A549 (cell line): ENCODE results near the gene PTPN22. TPM values are rescaled to one million over a fixed set of nuclear protein-coding genes. Genes with fewer than 3 reads are reported as not detected.
A peak's percentile ranks its signal among the peaks of the same experiment; 100 is the strongest.

Experiments
- ATAC-seq, 2 experiments: fragments of 200-7000 bp in 1 of 2; fragments of >200 bp in 1 of 2; cut with Nextera tagmentation in 1 of 2; cut with Tn5 transposase in 1 of 2; 3 replicates each; pipeline versions ENCODE4 v1.8.0 to v1.9.1; 2018 to 2020; ENCODE audit warnings: mild to moderate bottlenecking in 1 of 2, moderate library complexity in 1 of 2
- CTCF ChIA-PET: fragments of 300-600 bp; sonication (Branson Sonifier 250); formaldehyde crosslinking; extraction: SDS; loops from one replicate; lab custom pipeline; 2021; ENCODE audit warnings: antibody characterized with exemption, inconsistent platforms; lab: Yijun Ruan, JAX
- POLR2A ChIA-PET: fragments of 350-600 bp; formaldehyde crosslinking; extraction: SDS; loops from one replicate; lab custom pipeline; 2021; ENCODE audit warnings: antibody characterized with exemption, inconsistent platforms; lab: Yijun Ruan, JAX
- DNase-seq, 2 experiments: peaks; one replicate each; pipeline versions ENCODE4 v3.0.0 to v3.0.0-alpha.2; 2011 to 2016; ENCODE audit warnings: low read depth in 1 of 2, low spot score in 1 of 2
- FAIRE-seq: peaks from 2 replicates; lab custom pipeline; 2011; peaks lifted over from hg19 to GRCh38; lab: Jason Lieb, UNC
- H3K27ac ChIP-seq, 2 experiments: fragments of >200 bp; sonication (Bioruptor Twin); formaldehyde crosslinking; 3 replicates each; pipeline ENCODE4 v1.5.1; 2016 to 2017
- H3K4me1 ChIP-seq: fragments of >200 bp; sonication (Bioruptor Twin); formaldehyde crosslinking; 3 replicates; pipeline ENCODE4 v1.6.1; 2016
- H3K4me2 ChIP-seq: fragments of >200 bp; sonication (Bioruptor Twin); formaldehyde crosslinking; 3 replicates; pipeline ENCODE4 v1.6.1; 2016
- H3K4me3 ChIP-seq: fragments of >200 bp; sonication (Bioruptor Twin); formaldehyde crosslinking; 3 replicates; pipeline ENCODE4 v1.5.1; 2016
- H3K9me3 ChIP-seq: fragments of >200 bp; sonication (Bioruptor Twin); formaldehyde crosslinking; 3 replicates; pipeline ENCODE4 v1.6.1; 2016
- BCL3 ChIP-seq: fragments of >200 bp; sonication (Bioruptor Twin); formaldehyde crosslinking; IDR thresholded peaks from 3 replicates; pipeline ENCODE4 v1.6.1; 2016
- CBX8 ChIP-seq: fragments of 200-600 bp; sonication (generic); IDR thresholded peaks from 2 replicates; pipeline ENCODE4 v1.6.1; 2016
- E2F6 ChIP-seq: IDR thresholded peaks from 2 replicates; pipeline ENCODE4 v1.6.1; 2012; ENCODE audit warnings: low read depth, borderline replicate concordance
- EHMT2 ChIP-seq: fragments of 200-600 bp; sonication (generic); IDR thresholded peaks from 2 replicates; pipeline ENCODE4 v1.6.1; 2016; ENCODE audit warnings: antibody characterized with exemption, low read depth, mild to moderate bottlenecking, moderate library complexity
- ELK1 ChIP-seq: fragments of 150-350 bp; IDR thresholded peaks from 2 replicates; pipeline ENCODE4 v1.6.1; 2014; ENCODE audit warnings: low read depth, mild to moderate bottlenecking, low read length
- ESRRA ChIP-seq: fragments of 150-350 bp; IDR thresholded peaks from 2 replicates; pipeline ENCODE4 v1.6.1; 2014; ENCODE audit warnings: mild to moderate bottlenecking, low read length, borderline replicate concordance
- FOSB ChIP-seq: fragments of 250-450 bp; sonication (Bioruptor Pico); IDR thresholded peaks from 2 replicates; pipeline ENCODE4 v1.5.0; 2020; ENCODE audit warnings: mild to moderate bottlenecking, moderate library complexity
- FOSL2 ChIP-seq, 2 experiments: fragments of 450-650 bp in 1 of 2; fragments of >200 bp in 1 of 2; sonication (Bioruptor Twin) in 1 of 2; formaldehyde crosslinking; IDR thresholded peaks; 2 replicates each; pipeline versions ENCODE4 v1.5.0 to v1.6.1; 2016 to 2020; ENCODE audit warnings: mild to moderate bottlenecking in 1 of 2, moderate library complexity in 1 of 2
- HOXB13 ChIP-seq: fragments of 250-450 bp; sonication (Bioruptor Pico); IDR thresholded peaks from 2 replicates; pipeline ENCODE4 v1.5.0; 2020; ENCODE audit warnings: low read depth, mild to moderate bottlenecking, moderate library complexity
- JUN ChIP-seq, 2 experiments: fragments of >200 bp; sonication (Bioruptor Twin); formaldehyde crosslinking; IDR thresholded peaks; 2 replicates in 1 of 2; 3 replicates in 1 of 2; pipeline ENCODE4 v1.6.1; 2016 to 2017
- KDM1A ChIP-seq: fragments of 200-600 bp; sonication (generic); IDR thresholded peaks from 2 replicates; pipeline ENCODE4 v1.6.1; 2016; ENCODE audit warnings: low read depth, mild to moderate bottlenecking
- MAFK ChIP-seq: fragments of 450-650 bp; IDR thresholded peaks from 2 replicates; pipeline ENCODE4 v1.6.1; 2014; ENCODE audit not compliant: partially characterized antibody
- MAZ ChIP-seq: fragments of 150-350 bp; IDR thresholded peaks from 2 replicates; pipeline ENCODE4 v1.6.1; 2014; ENCODE audit warnings: antibody characterized with exemption, low read depth, low read length, borderline replicate concordance
- MYC ChIP-seq: IDR thresholded peaks from 2 replicates; pipeline ENCODE4 v1.6.1; 2012; ENCODE audit warnings: mild to moderate bottlenecking, inconsistent platforms, low read length, improper control_type of control experiment, borderline replicate concordance
- NPAS2 ChIP-seq: fragments of 250-450 bp; sonication (Bioruptor Pico); IDR thresholded peaks from 2 replicates; pipeline ENCODE4 v1.8.0; 2022; ENCODE audit warnings: mild to moderate bottlenecking, moderate library complexity, borderline replicate concordance
- RARB ChIP-seq: fragments of 250-450 bp; sonication (Bioruptor Pico); IDR thresholded peaks from 2 replicates; pipeline ENCODE4 v1.8.0; 2021; ENCODE audit warnings: mild to moderate bottlenecking, moderate library complexity
- REST ChIP-seq: fragments of 200-600 bp; sonication (generic); IDR thresholded peaks from 2 replicates; pipeline ENCODE4 v1.6.1; 2016; ENCODE audit warnings: antibody characterized with exemption, mild to moderate bottlenecking, moderate library complexity
- TP53 ChIP-seq: fragments of 250-450 bp; sonication (Bioruptor Pico); IDR thresholded peaks from 2 replicates; pipeline ENCODE4 v1.5.0; 2021; ENCODE audit warnings: mild to moderate bottlenecking, moderate library complexity
- USF2 ChIP-seq: fragments of 450-650 bp; IDR thresholded peaks from 2 replicates; pipeline ENCODE4 v1.6.1; 2014; ENCODE audit warnings: antibody characterized with exemption
- ZC3H11A ChIP-seq: fragments of 450-650 bp; IDR thresholded peaks from 2 replicates; pipeline ENCODE4 v1.6.1; 2014; ENCODE audit warnings: antibody characterized with exemption, mild to moderate bottlenecking
- ZNF302 ChIP-seq: fragments of 250-450 bp; sonication (Bioruptor Pico); IDR thresholded peaks from 2 replicates; pipeline ENCODE4 v1.9.0; 2021; ENCODE audit warnings: inconsistent platforms, mild to moderate bottlenecking, moderate library complexity
- WGBS: methylation state at CpG from one replicate; pipeline ENCODE4 v1.1.6; 2017; ENCODE audit errors: missing lambda C conversion rate; 5-methylcytosine and 5-hydroxymethylcytosine counted together
- polyA plus RNA-seq, 4 experiments: library from polyadenylated mRNA; depleted of rRNA in 3 of 4; stranded (reverse); fragments of >200 nt; fragmentation: RNase III in 1 of 4; extraction: RNeasy Plus Mini Kit Qiagen cat#74134 plus additional on column Dnase treatment in 1 of 4; gene quantifications; 2 replicates in 3 of 4; 3 replicates in 1 of 4; pipeline ENCODE4 v1.2.3, GENCODE V29; 2011 to 2017

PTPN22 gene
- polyA plus RNA-seq, 2 of the 4 experiments (the other 2 are of a cell fraction) = not detected

- 84% methylated on average over 2 of the region's 2 CpGs for WGBS
- no peak for TF ChIP-seq ZC3H11A
- TF ChIP-seq EHMT2 = no peak
- no peak for TF ChIP-seq REST
- TF ChIP-seq CBX8 = no peak
- no peak for TF ChIP-seq MAFK
- TF ChIP-seq HOXB13 (CRISPR knock-in tag) = no peak
- no peak for TF ChIP-seq RARB (CRISPR knock-in tag)
- CTCF ChIA-PET = interaction anchor here (0.8 to 1.7 kb wide), 4 partner anchors 11 to 845 kb away, joined by 3 to 6 read pairs (median 4); partner anchors contain the start of genes AP4B1, DCLRE1B, HIPK1 and LRIG2
- Histone ChIP-seq H3K4me3 (no peak overlapping the region), H3K27ac (no peak overlapping the region), H3K4me1 (no peaks in the 10 kb centered on the region), H3K9me3 (no peaks in the 10 kb centered on the region), H3K4me2 (no peak overlapping the region)
- POLR2A ChIA-PET = no interaction called here
- 0 out of 6 replicates have a peak, but pooled peaks of 1 of the 2 experiments have one; percentile 66 for ATAC-seq
- FAIRE-seq = no peak
- no peak for DNase-seq
Measured at GRCh38 chr1:113917400-113918082, 46.0 kb upstream of the PTPN22 start.

- ChIA-PET POLR2A (no interaction called here), CTCF (interaction anchor here (0.9 to 1.7 kb wide), 3 partner anchors 12 to 844 kb away, joined by 3 to 6 read pairs (median 4); partner anchors contain the start of genes AP4B1, DCLRE1B and LRIG2)
- FAIRE-seq (no peak), ATAC-seq (no peak)
- Histone ChIP-seq H3K4me3 (no peak overlapping the region), H3K9me3 (no peaks in the 10 kb centered on the region), H3K27ac (no peak overlapping the region), H3K4me1 (no peaks in the 10 kb centered on the region)
- 95% methylated on average over 5 of the region's 5 CpGs for WGBS
- TF ChIP-seq ZNF302 (CRISPR knock-in tag) = no peak
- TF ChIP-seq EHMT2 = no peak
- TF ChIP-seq MAZ = no peak
- no peak for TF ChIP-seq MYC
- no peak for TF ChIP-seq FOSB (CRISPR knock-in tag)
- TF ChIP-seq REST = no peak
- TF ChIP-seq TP53 (CRISPR knock-in tag) = no peak
- no peak for TF ChIP-seq JUN (IDR thresholded peaks at IDR 0.05)
- no peak for TF ChIP-seq E2F6
- no peak for TF ChIP-seq KDM1A
- no peak for TF ChIP-seq ELK1
- TF ChIP-seq FOSL2 (IDR thresholded peaks at IDR 0.05) = no peak
- no peak for TF ChIP-seq FOSL2 (CRISPR knock-in tag; IDR thresholded peaks at IDR 0.05)
- TF ChIP-seq CBX8 = no peak
- no peak for TF ChIP-seq USF2
- no peak for TF ChIP-seq HOXB13 (CRISPR knock-in tag)
- TF ChIP-seq NPAS2 (CRISPR knock-in tag) = no peak
- TF ChIP-seq BCL3 = no peak
- no peak for TF ChIP-seq ESRRA
- TF ChIP-seq, all 56 proteins: peak for 0
- no peak overlapping the region for H3K4me2 ChIP-seq
- no peak for DNase-seq
Measured at GRCh38 chr1:113916974-113917373, 45.5 kb upstream of the PTPN22 start.
